HG03196 (cell line): Measurements from ENCODE around the gene POLR2L.

Experiments used
- ATAC-seq: cut with Tn5 transposase; IDR thresholded peaks from one replicate; pipeline ENCODE4 v1.9.1; 2021; ENCODE audit not compliant: unreplicated experiment

Gene POLR2L

GRCh38 chr11:855796-856195 lies 13.5 kb upstream of the POLR2L start:
- no peak for ATAC-seq

- no peak for ATAC-seq
These were observed 13.0 kb upstream of the POLR2L start for GRCh38 chr11:855330-855674.

- ATAC-seq = no peak
These were observed 12.4 kb upstream of the POLR2L start for GRCh38 chr11:854601-855329.

GRCh38 chr11:853682-854448 lies 11.5 kb upstream of the POLR2L start:
- no peak for ATAC-seq

- ATAC-seq = no peak
These were observed 10.4 kb upstream of the POLR2L start for GRCh38 chr11:852762-853161.

- no peak for ATAC-seq
These were observed 8.7 kb upstream of the POLR2L start for GRCh38 chr11:850775-851763.

GRCh38 chr11:849951-850774 lies 7.8 kb upstream of the POLR2L start:
- ATAC-seq = no peak

GRCh38 chr11:849104-849824 lies 6.9 kb upstream of the POLR2L start:
- ATAC-seq = no peak

- no peak for ATAC-seq
These were observed 6.1 kb upstream of the POLR2L start for GRCh38 chr11:848380-848931.

GRCh38 chr11:847876-848275 lies 5.5 kb upstream of the POLR2L start:
- ATAC-seq = no peak

GRCh38 chr11:846496-847098 lies 4.3 kb upstream of the POLR2L start:
- ATAC-seq = no peak

- no peak for ATAC-seq
These were observed 3.7 kb upstream of the POLR2L start for GRCh38 chr11:845872-846495.

GRCh38 chr11:844693-845644 lies 2.6 kb upstream of the POLR2L start:
- no peak for ATAC-seq

GRCh38 chr11:843818-844692 lies 1.7 kb upstream of the POLR2L start:
- ATAC-seq = no peak

GRCh38 chr11:843086-843734 lies 881 bp upstream of the POLR2L start:
- ATAC-seq = no peak

GRCh38 chr11:841981-842369 lies 354 bp downstream of the POLR2L start:
- no peak for ATAC-seq
